ENCODE results near the gene RAPGEF6.

- no peak for TF ChIP-seq CTCF (conservative IDR thresholded peaks at IDR 0.05; ENCODE audit: low read depth in 2 of 2)
- TF ChIP-seq JUNB (IDR thresholded peaks at IDR 0.05; ENCODE audit: unreplicated experiment): no peak
- TF ChIP-seq POLR2AphosphoS5 (IDR thresholded peaks at IDR 0.05; ENCODE audit: low read depth): no peak
- TF ChIP-seq EZH2phosphoT487 (IDR thresholded peaks at IDR 0.05; ENCODE audit: unreplicated experiment): no peak
- no peak for TF ChIP-seq EZH2 (IDR thresholded peaks at IDR 0.05; ENCODE audit: low read depth, unreplicated experiment)
- no peak for TF ChIP-seq REST (IDR thresholded peaks at IDR 0.05; ENCODE audit: unreplicated experiment)
- TF ChIP-seq CREB1 (CRISPR knock-in tag; IDR thresholded peaks at IDR 0.05; ENCODE audit: low read depth): no peak
- no peak for TF ChIP-seq ZNF462 (CRISPR knock-in tag; IDR thresholded peaks at IDR 0.05)
- no peak for TF ChIP-seq STAT1 (IDR thresholded peaks at IDR 0.05; ENCODE audit: unreplicated experiment)
- TF ChIP-seq ZNF331 (CRISPR knock-in tag; IDR thresholded peaks at IDR 0.05; ENCODE audit: low read depth): no peak
- TF ChIP-seq ETS1 (IDR thresholded peaks at IDR 0.05): no peak
- TF ChIP-seq ZNF114 (CRISPR knock-in tag; IDR thresholded peaks at IDR 0.05): no peak
- TF ChIP-seq NANOG (IDR thresholded peaks at IDR 0.05; ENCODE audit: borderline replicate concordance): no peak
These were observed 9.3 kb upstream of the RAPGEF6 start for GRCh38 chr5:131644370-131644769.

Measured in GM23338 (cell line).